AG04450 (cell line): ENCODE measurements around the gene AKAP10. TPM values are rescaled to one million over a fixed set of nuclear protein-coding genes. Genes with fewer than 3 reads are reported as not detected.

ENCODE experiments used
- CTCF ChIA-PET: fragments of 300-600, 350-600 bp; formaldehyde crosslinking; extraction: SDS; loops from one replicate; lab custom pipeline; 2022; ENCODE audit warnings: antibody characterized with exemption, inconsistent platforms; lab: Charles Lee
- POLR2A ChIA-PET: fragments of 350-600 bp; formaldehyde crosslinking; extraction: SDS; loops from one replicate; lab custom pipeline; 2021; ENCODE audit warnings: antibody characterized with exemption, inconsistent platforms; lab: Yijun Ruan, JAX
- DNase-seq: peaks from one replicate; pipeline ENCODE4 v3.0.0-alpha.2; 2011; ENCODE audit warnings: low read depth, low spot score
- H3K27ac ChIP-seq: one replicate; pipeline ENCODE4 v1.5.1; 2012; ENCODE audit warnings: low read depth, low read length, control low read depth
- H3K27me3 ChIP-seq: one replicate; pipeline ENCODE4 v1.6.0; 2012; ENCODE audit warnings: low read length; ENCODE audit not compliant: control insufficient read depth, insufficient read depth
- H3K4me3 ChIP-seq: 2 replicates; pipeline ENCODE4 v1.5.1; 2011; ENCODE audit warnings: mild to moderate bottlenecking, low read depth, low read length, control low read depth
- H3K9me3 ChIP-seq: 2 replicates; pipeline ENCODE4 v1.5.1; 2012; ENCODE audit warnings: low read length; ENCODE audit not compliant: control insufficient read depth, insufficient read depth
- CTCF ChIP-seq: IDR thresholded peaks from 2 replicates; pipeline ENCODE4 v1.5.1; 2011; ENCODE audit warnings: low read depth, low read length, control low read depth, inconsistent platforms
- polyA plus RNA-seq: library from polyadenylated mRNA; depleted of rRNA; stranded (reverse); fragments of >200 nt; gene quantifications from 2 replicates; pipeline ENCODE4 v1.2.3, GENCODE V29; 2011

Gene AKAP10
- polyA plus RNA-seq, 1 experiment, result 33.2 TPM

GRCh38 chr17:19905502-19905901 is 72.1 kb downstream of the AKAP10 start:
- Histone ChIP-seq H3K27me3 (no peaks in the 10 kb centered on the region), H3K4me3 (no peak overlapping the region), H3K27ac (no peak overlapping the region), H3K9me3 (no peaks in the 10 kb centered on the region)
- ChIA-PET CTCF (no interaction called here), POLR2A (no interaction called here)
- TF ChIP-seq CTCF, result no peak
- no peak for DNase-seq

GRCh38 chr17:19904924-19905323 is 72.7 kb downstream of the AKAP10 start:
- DNase-seq, result no peak
- no peak for TF ChIP-seq CTCF
- Histone ChIP-seq H3K27ac (no peak overlapping the region), H3K4me3 (no peak overlapping the region), H3K9me3 (no peaks in the 10 kb centered on the region), H3K27me3 (no peaks in the 10 kb centered on the region)
- ChIA-PET POLR2A (no interaction called here), CTCF (no interaction called here)

- no peak for TF ChIP-seq CTCF
- H3K27ac ChIP-seq, result peak overlapping the region; percentile 66
These were observed 73.2 kb downstream of the AKAP10 start for GRCh38 chr17:19904412-19904811.

GRCh38 chr17:19900809-19901208 is 76.8 kb downstream of the AKAP10 start:
- Histone ChIP-seq H3K9me3 (no peaks in the 10 kb centered on the region), H3K4me3 (no peak overlapping the region), H3K27me3 (no peaks in the 10 kb centered on the region), H3K27ac (peak overlapping the region; percentile 11)
- CTCF ChIA-PET, result no interaction called here
- DNase-seq, result no peak
- POLR2A ChIA-PET, result interaction anchor here (0.6 kb wide), 1 partner anchor 18 kb away, joined by 8 read pairs; no protein-coding TSS in a partner anchor
- no peak for TF ChIP-seq CTCF

More at GRCh38 chr17:19904412-19904811, 73.2 kb downstream of the AKAP10 start:
- Histone ChIP-seq H3K9me3 (no peaks in the 10 kb centered on the region), H3K27me3 (no peaks in the 10 kb centered on the region), H3K4me3 (no peak overlapping the region; the same call in 1 of the 2 replicates)
- CTCF ChIA-PET, result no interaction called here
- DNase-seq, result no peak
- POLR2A ChIA-PET, result interaction anchor here (0.5 to 1.2 kb wide), 2 partner anchors 36 to 74 kb away, joined by 4 read pairs; partner anchors contain the start of gene ULK2

- H3K27ac ChIP-seq, result peak overlapping the region; percentile 79
- no peak for TF ChIP-seq CTCF
- POLR2A ChIA-PET, result interaction anchor here (0.8 kb wide), 1 partner anchor 168 kb away, joined by 3 read pairs; no protein-coding TSS in a partner anchor
- no peaks in the 10 kb centered on the region for H3K27me3 ChIP-seq
- H3K9me3 ChIP-seq, result no peaks in the 10 kb centered on the region
- CTCF ChIA-PET, result no interaction called here
- DNase-seq, result peak; percentile 59
- H3K4me3 ChIP-seq, result no peak overlapping the region
These were observed 79.7 kb downstream of the AKAP10 start for GRCh38 chr17:19897903-19898302.
